ENCODE results near the gene CKAP2L. TPM values are rescaled to one million over a fixed set of nuclear protein-coding genes. Genes with fewer than 3 reads are reported as not detected.

CKAP2L gene
- total and polyA plus RNA-seq, 2 experiments from 2014 or later: 16.2 to 30.2 TPM

DNA sequence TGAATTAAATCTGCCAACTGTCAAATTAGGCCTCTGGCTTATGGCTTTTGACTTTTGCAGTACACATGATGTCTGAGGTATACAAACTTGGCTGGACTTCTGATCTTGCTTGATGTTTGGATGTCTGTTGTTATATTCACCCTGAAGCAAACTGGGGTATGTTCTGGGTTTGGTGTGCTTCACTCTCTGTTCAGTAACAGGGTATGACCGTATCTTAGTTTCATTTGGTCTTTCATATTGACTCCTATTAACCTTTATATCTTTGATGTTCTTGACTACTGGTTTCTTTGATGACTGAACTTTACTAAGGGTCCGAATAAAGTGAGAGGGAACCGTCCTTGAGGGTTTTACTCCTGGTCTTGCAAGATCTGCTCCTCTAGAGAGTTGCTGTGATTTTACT is 8.2 kb downstream of the CKAP2L start (continued):
- TF ChIP-seq, protein P1, sequence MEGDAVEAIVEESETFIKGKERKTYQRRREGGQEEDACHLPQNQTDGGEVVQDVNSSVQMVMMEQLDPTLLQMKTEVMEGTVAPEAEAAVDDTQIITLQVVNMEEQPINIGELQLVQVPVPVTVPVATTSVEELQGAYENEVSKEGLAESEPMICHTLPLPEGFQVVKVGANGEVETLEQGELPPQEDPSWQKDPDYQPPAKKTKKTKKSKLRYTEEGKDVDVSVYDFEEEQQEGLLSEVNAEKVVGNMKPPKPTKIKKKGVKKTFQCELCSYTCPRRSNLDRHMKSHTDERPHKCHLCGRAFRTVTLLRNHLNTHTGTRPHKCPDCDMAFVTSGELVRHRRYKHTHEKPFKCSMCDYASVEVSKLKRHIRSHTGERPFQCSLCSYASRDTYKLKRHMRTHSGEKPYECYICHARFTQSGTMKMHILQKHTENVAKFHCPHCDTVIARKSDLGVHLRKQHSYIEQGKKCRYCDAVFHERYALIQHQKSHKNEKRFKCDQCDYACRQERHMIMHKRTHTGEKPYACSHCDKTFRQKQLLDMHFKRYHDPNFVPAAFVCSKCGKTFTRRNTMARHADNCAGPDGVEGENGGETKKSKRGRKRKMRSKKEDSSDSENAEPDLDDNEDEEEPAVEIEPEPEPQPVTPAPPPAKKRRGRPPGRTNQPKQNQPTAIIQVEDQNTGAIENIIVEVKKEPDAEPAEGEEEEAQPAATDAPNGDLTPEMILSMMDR (conservative IDR thresholded peaks at IDR 0.05; ENCODE audit: low read depth in 2 of 2): no peak
- TF ChIP-seq EZH2 (IDR thresholded peaks at IDR 0.05; ENCODE audit: low read depth, unreplicated experiment): no peak

DNA sequence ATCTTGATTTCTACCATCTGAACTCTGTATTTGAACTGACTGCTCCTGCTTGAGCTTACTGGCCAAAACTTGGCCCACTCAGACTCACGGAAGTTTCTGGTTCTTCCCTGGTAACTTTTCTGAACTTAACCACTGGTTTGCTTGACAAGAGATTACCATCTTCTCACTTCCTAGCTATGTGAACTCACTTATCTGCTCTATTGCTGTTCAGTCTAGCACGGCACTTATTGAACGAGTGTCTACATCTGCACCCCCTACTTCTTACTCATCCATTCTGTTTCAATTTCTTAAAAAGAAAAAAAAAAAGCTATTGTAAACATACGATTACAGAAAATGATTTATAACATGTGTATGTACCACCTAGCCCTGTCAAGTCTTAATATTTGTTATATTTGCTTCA is 9.0 kb downstream of the CKAP2L start:
- DNase-seq (ENCODE audit: low spot score) (no peak), ATAC-seq (no peak)
- Histone ChIP-seq H3K4me1 (ENCODE audit: insufficient read depth) (no peaks in the 10 kb centered on the region), H3K36me3 (ENCODE audit: insufficient read depth) (peaks cover 35% of the 10 kb centered on the region), H3F3A (replicated peaks; ENCODE audit: low read depth) (no peaks in the 10 kb centered on the region), H4K20me1 (replicated peaks; ENCODE audit: insufficient read depth) (no peaks in the 10 kb centered on the region; the same call in 1 of the 2 replicates), H3K27ac (ENCODE audit: low read depth) (no peak overlapping the region), H3K9me2 (ENCODE audit: insufficient read depth) (no peaks in the 10 kb centered on the region), H2AFZ (no peak overlapping the region), H3K79me2 (replicated peaks; ENCODE audit: insufficient read depth) (no peaks in the 10 kb centered on the region), H3K4me3 (no peak overlapping the region), H3K27me3 (ENCODE audit: insufficient read depth) (no peaks in the 10 kb centered on the region), H3K4me2 (no peak overlapping the region)
- TF ChIP-seq EZH2phosphoT487 (IDR thresholded peaks at IDR 0.05; ENCODE audit: unreplicated experiment): no peak
- TF ChIP-seq, protein P1 (conservative IDR thresholded peaks at IDR 0.05; ENCODE audit: low read depth in 2 of 2): no peak
- Mint-ChIP-seq H3K27me3 (ENCODE audit: insufficient read depth, low read depth, poor library complexity) (no peaks in the 10 kb centered on the region), H3K4me3 (no peak overlapping the region), H3K9me3 (no peaks in the 10 kb centered on the region), H3K36me3 (ENCODE audit: low read depth) (peaks cover 48% of the 10 kb centered on the region), H3K27ac (no peak overlapping the region), H3K4me1 (no peaks in the 10 kb centered on the region)

DNA sequence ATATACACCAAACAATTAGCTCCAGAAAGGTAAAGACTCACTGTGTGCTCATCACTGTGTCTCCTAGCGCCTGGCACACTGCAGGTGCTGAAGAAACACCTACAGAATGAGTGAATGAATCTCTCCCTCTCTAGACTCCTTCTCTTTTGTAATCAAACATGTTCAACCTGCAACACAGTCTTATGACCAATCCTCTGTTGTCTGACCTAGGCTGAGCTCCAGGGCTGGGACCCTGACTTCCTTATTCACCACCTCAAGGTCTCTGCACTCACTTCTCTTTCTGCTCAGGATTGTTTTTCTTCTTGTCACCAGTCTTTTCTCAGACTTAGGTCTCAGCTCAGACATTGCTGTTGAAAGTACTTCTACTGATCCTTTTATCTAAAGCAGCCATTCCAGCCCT is 9.8 kb downstream of the CKAP2L start:
- Histone ChIP-seq H2AFZ (no peak overlapping the region), H3K27me3 (ENCODE audit: insufficient read depth) (no peaks in the 10 kb centered on the region), H3K27ac (ENCODE audit: low read depth) (no peak overlapping the region), H3K36me3 (ENCODE audit: insufficient read depth) (peaks cover 38% of the 10 kb centered on the region), H3F3A (replicated peaks; ENCODE audit: low read depth) (no peaks in the 10 kb centered on the region), H3K79me2 (replicated peaks; ENCODE audit: insufficient read depth) (no peaks in the 10 kb centered on the region), H3K4me1 (ENCODE audit: insufficient read depth) (no peaks in the 10 kb centered on the region), H4K20me1 (replicated peaks; ENCODE audit: insufficient read depth) (no peaks in the 10 kb centered on the region), H3K4me2 (no peak overlapping the region), H3K9me2 (ENCODE audit: insufficient read depth) (no peaks in the 10 kb centered on the region), H3K4me3 (no peak overlapping the region)
- Mint-ChIP-seq H3K4me3 (no peak overlapping the region), H3K27me3 (ENCODE audit: insufficient read depth, low read depth, poor library complexity) (no peaks in the 10 kb centered on the region), H3K27ac (no peak overlapping the region), H3K4me1 (no peaks in the 10 kb centered on the region), H3K36me3 (ENCODE audit: low read depth) (peaks cover 48% of the 10 kb centered on the region), H3K9me3 (no peaks in the 10 kb centered on the region)
- DNase-seq (ENCODE audit: low spot score): no peak
- TF ChIP-seq, protein P2, sequence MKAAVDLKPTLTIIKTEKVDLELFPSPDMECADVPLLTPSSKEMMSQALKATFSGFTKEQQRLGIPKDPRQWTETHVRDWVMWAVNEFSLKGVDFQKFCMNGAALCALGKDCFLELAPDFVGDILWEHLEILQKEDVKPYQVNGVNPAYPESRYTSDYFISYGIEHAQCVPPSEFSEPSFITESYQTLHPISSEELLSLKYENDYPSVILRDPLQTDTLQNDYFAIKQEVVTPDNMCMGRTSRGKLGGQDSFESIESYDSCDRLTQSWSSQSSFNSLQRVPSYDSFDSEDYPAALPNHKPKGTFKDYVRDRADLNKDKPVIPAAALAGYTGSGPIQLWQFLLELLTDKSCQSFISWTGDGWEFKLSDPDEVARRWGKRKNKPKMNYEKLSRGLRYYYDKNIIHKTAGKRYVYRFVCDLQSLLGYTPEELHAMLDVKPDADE (IDR thresholded peaks at IDR 0.05): no peak
- TF ChIP-seq JUNB (IDR thresholded peaks at IDR 0.05; ENCODE audit: unreplicated experiment) (no peak), CREB1 (CRISPR knock-in tag; IDR thresholded peaks at IDR 0.05; ENCODE audit: low read depth) (no peak), ZNF331 (CRISPR knock-in tag; IDR thresholded peaks at IDR 0.05; ENCODE audit: low read depth) (no peak)
- TF ChIP-seq, protein P3, sequence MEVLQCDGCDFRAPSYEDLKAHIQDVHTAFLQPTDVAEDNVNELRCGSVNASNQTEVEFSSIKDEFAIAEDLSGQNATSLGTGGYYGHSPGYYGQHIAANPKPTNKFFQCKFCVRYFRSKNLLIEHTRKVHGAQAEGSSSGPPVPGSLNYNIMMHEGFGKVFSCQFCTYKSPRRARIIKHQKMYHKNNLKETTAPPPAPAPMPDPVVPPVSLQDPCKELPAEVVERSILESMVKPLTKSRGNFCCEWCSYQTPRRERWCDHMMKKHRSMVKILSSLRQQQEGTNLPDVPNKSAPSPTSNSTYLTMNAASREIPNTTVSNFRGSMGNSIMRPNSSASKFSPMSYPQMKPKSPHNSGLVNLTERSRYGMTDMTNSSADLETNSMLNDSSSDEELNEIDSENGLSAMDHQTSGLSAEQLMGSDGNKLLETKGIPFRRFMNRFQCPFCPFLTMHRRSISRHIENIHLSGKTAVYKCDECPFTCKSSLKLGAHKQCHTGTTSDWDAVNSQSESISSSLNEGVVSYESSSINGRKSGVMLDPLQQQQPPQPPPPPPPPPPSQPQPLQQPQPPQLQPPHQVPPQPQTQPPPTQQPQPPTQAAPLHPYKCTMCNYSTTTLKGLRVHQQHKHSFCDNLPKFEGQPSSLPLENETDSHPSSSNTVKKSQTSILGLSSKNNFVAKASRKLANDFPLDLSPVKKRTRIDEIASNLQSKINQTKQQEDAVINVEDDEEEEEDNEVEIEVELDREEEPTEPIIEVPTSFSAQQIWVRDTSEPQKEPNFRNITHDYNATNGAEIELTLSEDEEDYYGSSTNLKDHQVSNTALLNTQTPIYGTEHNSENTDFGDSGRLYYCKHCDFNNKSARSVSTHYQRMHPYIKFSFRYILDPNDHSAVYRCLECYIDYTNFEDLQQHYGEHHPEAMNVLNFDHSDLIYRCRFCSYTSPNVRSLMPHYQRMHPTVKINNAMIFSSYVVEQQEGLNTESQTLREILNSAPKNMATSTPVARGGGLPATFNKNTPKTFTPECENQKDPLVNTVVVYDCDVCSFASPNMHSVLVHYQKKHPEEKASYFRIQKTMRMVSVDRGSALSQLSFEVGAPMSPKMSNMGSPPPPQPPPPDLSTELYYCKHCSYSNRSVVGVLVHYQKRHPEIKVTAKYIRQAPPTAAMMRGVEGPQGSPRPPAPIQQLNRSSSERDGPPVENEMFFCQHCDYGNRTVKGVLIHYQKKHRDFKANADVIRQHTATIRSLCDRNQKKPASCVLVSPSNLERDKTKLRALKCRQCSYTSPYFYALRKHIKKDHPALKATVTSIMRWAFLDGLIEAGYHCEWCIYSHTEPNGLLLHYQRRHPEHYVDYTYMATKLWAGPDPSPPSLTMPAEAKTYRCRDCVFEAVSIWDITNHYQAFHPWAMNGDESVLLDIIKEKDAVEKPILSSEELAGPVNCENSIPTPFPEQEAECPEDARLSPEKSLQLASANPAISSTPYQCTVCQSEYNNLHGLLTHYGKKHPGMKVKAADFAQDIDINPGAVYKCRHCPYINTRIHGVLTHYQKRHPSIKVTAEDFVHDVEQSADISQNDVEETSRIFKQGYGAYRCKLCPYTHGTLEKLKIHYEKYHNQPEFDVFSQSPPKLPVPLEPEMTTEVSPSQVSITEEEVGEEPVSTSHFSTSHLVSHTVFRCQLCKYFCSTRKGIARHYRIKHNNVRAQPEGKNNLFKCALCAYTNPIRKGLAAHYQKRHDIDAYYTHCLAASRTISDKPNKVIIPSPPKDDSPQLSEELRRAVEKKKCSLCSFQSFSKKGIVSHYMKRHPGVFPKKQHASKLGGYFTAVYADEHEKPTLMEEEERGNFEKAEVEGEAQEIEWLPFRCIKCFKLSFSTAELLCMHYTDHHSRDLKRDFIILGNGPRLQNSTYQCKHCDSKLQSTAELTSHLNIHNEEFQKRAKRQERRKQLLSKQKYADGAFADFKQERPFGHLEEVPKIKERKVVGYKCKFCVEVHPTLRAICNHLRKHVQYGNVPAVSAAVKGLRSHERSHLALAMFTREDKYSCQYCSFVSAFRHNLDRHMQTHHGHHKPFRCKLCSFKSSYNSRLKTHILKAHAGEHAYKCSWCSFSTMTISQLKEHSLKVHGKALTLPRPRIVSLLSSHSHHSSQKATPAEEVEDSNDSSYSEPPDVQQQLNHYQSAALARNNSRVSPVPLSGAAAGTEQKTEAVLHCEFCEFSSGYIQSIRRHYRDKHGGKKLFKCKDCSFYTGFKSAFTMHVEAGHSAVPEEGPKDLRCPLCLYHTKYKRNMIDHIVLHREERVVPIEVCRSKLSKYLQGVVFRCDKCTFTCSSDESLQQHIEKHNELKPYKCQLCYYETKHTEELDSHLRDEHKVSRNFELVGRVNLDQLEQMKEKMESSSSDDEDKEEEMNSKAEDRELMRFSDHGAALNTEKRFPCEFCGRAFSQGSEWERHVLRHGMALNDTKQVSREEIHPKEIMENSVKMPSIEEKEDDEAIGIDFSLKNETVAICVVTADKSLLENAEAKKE (CRISPR knock-in tag; IDR thresholded peaks at IDR 0.05): no peak
- no peak for ATAC-seq

All from GM23338 (cell line).